Stomach (tissue), 9 donors: Measurements from ENCODE around the gene GNB4. TPM values are rescaled to one million over a fixed set of nuclear protein-coding genes. Genes with fewer than 3 reads are reported as not detected.

Experiments
- DNase-seq, 2 donors: peaks; one replicate each; pipeline versions ENCODE4 v3.0.0 to v3.0.0-alpha.2; 2013 to 2019
- H3K27ac ChIP-seq, 5 donors: fragments of 200-600 bp in 4 of 5; sonication (generic) in 4 of 5; one replicate each; pipeline ENCODE4 v1.5.1; 2013 to 2019; ENCODE audit warnings: mild to moderate bottlenecking in 1 of 5, moderate library complexity in 1 of 5
- H3K27me3 ChIP-seq, 3 donors: fragments of 200-600 bp; sonication (generic); one replicate each; pipeline ENCODE4 v1.5.1; 2017 to 2019; ENCODE audit warnings: mixed run types in 1 of 3
- H3K36me3 ChIP-seq, 4 donors: fragments of 200-600 bp; sonication (generic); 1 replicate in 3 of 4; 2 replicates in 1 of 4; pipeline ENCODE4 v1.5.1; 2016 to 2019
- H3K4me1 ChIP-seq, 4 donors: fragments of 200-600 bp; sonication (generic); one replicate each; pipeline ENCODE4 v1.5.1; 2016 to 2019
- H3K4me3 ChIP-seq, 4 donors: fragments of 200-600 bp; sonication (generic) in 3 of 4; one replicate each; pipeline ENCODE4 v1.5.1; 2016 to 2019; ENCODE audit warnings: mild to moderate bottlenecking in 1 of 4
- H3K9me3 ChIP-seq, 4 donors: fragments of 200-600 bp; sonication (generic); one replicate each; pipeline ENCODE4 v1.5.1; 2016 to 2019
- EP300 ChIP-seq: sonication (generic); formaldehyde crosslinking; IDR thresholded peaks from one replicate; pipeline ENCODE4 v1.6.1; 2017; ENCODE audit warnings: antibody characterized with exemption
- POLR2A ChIP-seq, 4 donors: fragments of 450-650 bp; IDR thresholded peaks; one replicate each; pipeline ENCODE4 v1.6.1; 2016; ENCODE audit warnings: antibody characterized with exemption in 4 of 4, control low read depth in 2 of 4, mild to moderate bottlenecking in 1 of 4, moderate library complexity in 1 of 4
- POLR2AphosphoS5 ChIP-seq, 3 donors: sonication (generic); formaldehyde crosslinking; IDR thresholded peaks; one replicate each; pipeline ENCODE4 v1.6.1; 2016; ENCODE audit warnings: antibody characterized with exemption in 3 of 3
- WGBS, 5 donors: extraction: QIAGEN DNeasy Blood & Tissue Kit in 3 of 5; methylation state at CpG; one replicate each; pipeline versions ENCODE4 v1.1.5 to v1.1.7; 2013 to 2018; 5-methylcytosine and 5-hydroxymethylcytosine counted together
- intact Hi-C: fragments of 100-400 bp; cut with DNase I; formaldehyde crosslinking; loops from one replicate; pipeline ENCODE4 v1.15.1; 2023; ENCODE audit warnings: low total_unique reads
- polyA plus RNA-seq, 3 donors: library from polyadenylated mRNA; stranded (reverse); fragments of 200-250 nt; gene quantifications; one replicate each; pipeline ENCODE4 v1.2.3, GENCODE V29; 2013
- total RNA-seq, 5 donors: library from RNA; depleted of rRNA; stranded (reverse); fragments of >200 nt; gene quantifications; one replicate each; pipeline versions ENCODE4 v1.1.0 to v1.2.3, GENCODE V29; 2014 to 2016
- TF ChIP-seq, protein P1 (sequence below), 7 experiments: fragments of 450-650 bp in 4 of 7; fragments of 200-600 bp in 3 of 7; sonication (generic) in 3 of 7; IDR thresholded peaks; one replicate each; pipeline ENCODE4 v1.5.1; 2016 to 2019; ENCODE audit warnings: antibody characterized with exemption in 7 of 7, control low read depth in 2 of 7, mild to moderate bottlenecking in 1 of 7
- donor health status: healthy with polysubstance abuse.
- donor health status: Bipolar disorder and iron deficiency.
- donor health status: healthy.

Gene GNB4
- total and polyA plus RNA-seq, 8 donors = 3.8 to 81.3 (median 25.4) TPM

DNA sequence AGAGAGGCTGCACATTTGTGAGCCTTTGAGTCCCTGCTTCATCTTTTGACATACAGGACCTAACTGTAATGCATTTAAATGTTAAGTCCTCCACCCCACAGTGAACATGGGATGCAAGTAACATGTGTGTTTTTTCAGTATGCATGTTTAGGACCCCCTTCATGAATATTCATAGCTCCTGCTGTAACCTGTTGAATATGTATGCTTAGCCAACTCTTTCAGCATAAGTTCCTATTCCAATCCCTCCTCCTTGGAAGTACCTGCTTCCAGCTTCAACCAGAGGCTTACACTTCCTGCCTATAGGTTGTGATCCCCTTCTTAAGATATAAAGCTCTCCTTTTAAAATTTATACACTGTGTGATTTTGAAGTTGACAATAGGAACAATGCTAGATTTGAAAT lies 36.9 kb upstream of the GNB4 start:
- no peak for DNase-seq

DNA sequence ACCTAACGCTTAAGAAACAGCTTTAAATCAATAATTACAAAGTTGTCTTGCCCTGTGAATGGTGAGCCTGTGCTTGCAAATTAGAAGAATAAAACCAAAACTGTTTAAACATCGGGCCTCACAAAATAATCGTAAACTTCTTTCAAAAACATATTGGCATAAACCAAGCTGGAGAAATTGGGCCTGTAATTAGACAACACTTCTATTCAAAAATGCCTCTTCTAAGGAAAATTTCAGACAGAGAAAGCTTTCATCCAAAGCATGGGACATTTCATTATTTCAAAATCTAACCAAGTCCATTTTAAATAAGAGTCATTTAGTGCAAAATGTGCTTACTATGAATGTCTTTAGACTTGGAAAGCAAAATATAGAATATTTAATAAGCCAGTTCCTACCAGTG lies 35.5 kb upstream of the GNB4 start:
- Histone ChIP-seq H3K27ac (no peak overlapping the region), H3K27me3 (no peaks in the 10 kb centered on the region)
- 71 to 85% (median 79%) methylated on average over 3 of the region's 3 CpGs for whole genome bisulfite sequencing, 5 donors

More for the DNA sequence above, 36.9 kb upstream of the GNB4 start:
- no peaks in the 10 kb centered on the region for H3K27me3 ChIP-seq
- no peaks in the 10 kb centered on the region for H3K4me1 ChIP-seq
- no peak for TF ChIP-seq EP300
- no peak for TF ChIP-seq POLR2AphosphoS5 (IDR thresholded peaks at IDR 0.05)
- TF ChIP-seq, protein P1, sequence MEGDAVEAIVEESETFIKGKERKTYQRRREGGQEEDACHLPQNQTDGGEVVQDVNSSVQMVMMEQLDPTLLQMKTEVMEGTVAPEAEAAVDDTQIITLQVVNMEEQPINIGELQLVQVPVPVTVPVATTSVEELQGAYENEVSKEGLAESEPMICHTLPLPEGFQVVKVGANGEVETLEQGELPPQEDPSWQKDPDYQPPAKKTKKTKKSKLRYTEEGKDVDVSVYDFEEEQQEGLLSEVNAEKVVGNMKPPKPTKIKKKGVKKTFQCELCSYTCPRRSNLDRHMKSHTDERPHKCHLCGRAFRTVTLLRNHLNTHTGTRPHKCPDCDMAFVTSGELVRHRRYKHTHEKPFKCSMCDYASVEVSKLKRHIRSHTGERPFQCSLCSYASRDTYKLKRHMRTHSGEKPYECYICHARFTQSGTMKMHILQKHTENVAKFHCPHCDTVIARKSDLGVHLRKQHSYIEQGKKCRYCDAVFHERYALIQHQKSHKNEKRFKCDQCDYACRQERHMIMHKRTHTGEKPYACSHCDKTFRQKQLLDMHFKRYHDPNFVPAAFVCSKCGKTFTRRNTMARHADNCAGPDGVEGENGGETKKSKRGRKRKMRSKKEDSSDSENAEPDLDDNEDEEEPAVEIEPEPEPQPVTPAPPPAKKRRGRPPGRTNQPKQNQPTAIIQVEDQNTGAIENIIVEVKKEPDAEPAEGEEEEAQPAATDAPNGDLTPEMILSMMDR (IDR thresholded peaks at IDR 0.05) = no peak
- no peak for TF ChIP-seq POLR2A (IDR thresholded peaks at IDR 0.05)
- H3K4me3 ChIP-seq = no peak overlapping the region
- H3K9me3 ChIP-seq = peaks cover 4 to 27% (median 16%) of the 10 kb centered on the region in 4 donors
- intact Hi-C loops = no loop called here
- no peak overlapping the region for H3K27ac ChIP-seq
- H3K36me3 ChIP-seq = no peaks in the 10 kb centered on the region

DNA sequence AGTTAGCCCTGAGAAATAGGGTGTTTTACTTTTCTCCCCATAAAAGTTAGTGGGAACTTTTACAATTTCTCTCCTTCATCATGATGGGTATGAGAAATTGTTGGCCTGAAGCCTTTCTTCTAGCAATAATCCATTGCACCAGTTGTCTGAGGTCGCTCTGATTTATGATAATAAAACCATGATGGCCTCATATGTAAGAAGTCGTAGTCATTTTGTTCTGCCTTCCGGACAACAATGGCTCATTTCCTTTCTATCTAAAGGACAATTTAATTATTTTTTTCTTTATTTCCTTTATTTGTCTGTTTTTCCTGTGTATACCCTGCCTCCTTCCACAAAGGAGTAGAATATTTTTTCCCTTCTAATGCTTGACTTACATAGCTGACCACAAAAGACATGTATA lies 31.6 kb upstream of the GNB4 start:
- 67 to 86% (median 81%) methylated on average over 3 of the region's 3 CpGs for WGBS, 5 donors
- H3K27me3 ChIP-seq = no peaks in the 10 kb centered on the region
- no peak for DNase-seq
- intact Hi-C loops = no loop called here
- H3K27ac ChIP-seq = no peak overlapping the region
- TF ChIP-seq POLR2A (IDR thresholded peaks at IDR 0.05) (no peak), EP300 (no peak), POLR2AphosphoS5 (IDR thresholded peaks at IDR 0.05) (no peak)
- TF ChIP-seq, protein P1 (IDR thresholded peaks at IDR 0.05) = no peak
- no peaks in the 10 kb centered on the region for H3K9me3 ChIP-seq
- H3K4me1 ChIP-seq = no peaks in the 10 kb centered on the region
- H3K36me3 ChIP-seq = no peaks in the 10 kb centered on the region
- no peak overlapping the region for H3K4me3 ChIP-seq

More for the DNA sequence above, 35.5 kb upstream of the GNB4 start:
- peaks cover 0 to 13% (median 6%) of the 10 kb centered on the region in 4 donors for H3K9me3 ChIP-seq
- intact Hi-C loops = no loop called here
- TF ChIP-seq POLR2AphosphoS5 (IDR thresholded peaks at IDR 0.05) = no peak
- TF ChIP-seq EP300 = no peak
- TF ChIP-seq POLR2A (IDR thresholded peaks at IDR 0.05) = no peak
- TF ChIP-seq, protein P1 (IDR thresholded peaks at IDR 0.05) = no peak
- no peak for DNase-seq
- H3K36me3 ChIP-seq = no peaks in the 10 kb centered on the region
- no peak overlapping the region for H3K4me3 ChIP-seq
- no peaks in the 10 kb centered on the region for H3K4me1 ChIP-seq

DNA sequence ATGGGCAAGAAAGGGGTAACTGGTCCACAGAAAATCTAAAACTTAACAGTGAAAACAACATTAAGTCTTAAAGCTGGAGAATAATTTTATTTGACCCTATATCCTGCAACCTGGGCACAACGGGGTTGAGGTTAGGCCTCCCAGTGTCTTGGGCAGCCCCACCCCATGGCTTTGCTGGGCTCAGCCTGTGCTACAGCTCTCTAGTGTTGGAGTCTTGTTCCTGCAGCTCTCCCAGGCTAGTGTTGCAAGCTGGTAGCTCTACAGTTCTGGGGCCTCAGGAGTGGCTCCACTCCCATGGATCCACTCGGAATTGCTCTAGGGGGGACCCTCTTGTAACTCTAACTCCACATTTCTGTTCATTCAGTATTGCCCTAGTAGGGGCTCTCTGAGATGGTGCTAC lies 24.9 kb upstream of the GNB4 start:
- H3K27ac ChIP-seq = no peak overlapping the region
- intact Hi-C loops = no loop called here
- no peaks in the 10 kb centered on the region for H3K4me1 ChIP-seq
- H3K4me3 ChIP-seq = no peak overlapping the region
- H3K27me3 ChIP-seq = no peaks in the 10 kb centered on the region
- no peak for DNase-seq
- H3K36me3 ChIP-seq = no peaks in the 10 kb centered on the region
- H3K9me3 ChIP-seq = no peaks in the 10 kb centered on the region
- TF ChIP-seq, protein P1 (IDR thresholded peaks at IDR 0.05) = no peak
- TF ChIP-seq EP300 (no peak), POLR2AphosphoS5 (IDR thresholded peaks at IDR 0.05) (no peak), POLR2A (IDR thresholded peaks at IDR 0.05) (no peak)
- WGBS, 5 donors = 72 to 89% (median 82%) methylated on average over 2 of the region's 2 CpGs
